OCI-LY3 (cell line): ENCODE measurements around the gene PLXDC2.

Source experiments
- H2AFZ ChIP-seq: fragments of 200-600, 300-600 bp; shearing (Covaris generic); 2 replicates; pipeline ENCODE4 v1.6.0; 2014; ENCODE audit warnings: antibody characterized with exemption, low read depth, low read length
- H3K27ac ChIP-seq: fragments of 200-600, 300-600 bp; sonication (generic); 2 replicates; pipeline ENCODE4 v1.5.1; 2014; ENCODE audit warnings: mild to moderate bottlenecking, low read length, moderate library complexity, mixed read lengths
- H3K27me3 ChIP-seq: fragments of 200-600, 300-600 bp; sonication (generic); 2 replicates; pipeline ENCODE4 v1.6.1; 2014; ENCODE audit warnings: low read depth, low read length, mixed read lengths
- H3K36me3 ChIP-seq: fragments of 200-600, 300-600 bp; sonication (generic); replicated peaks from 2 replicates; pipeline ENCODE3; 2014; ENCODE audit warnings: low read depth, low read length, mixed read lengths
- H3K4me1 ChIP-seq: fragments of 300-600, 200-600 bp; sonication (generic); 2 replicates; pipeline ENCODE4 v1.6.1; 2014; ENCODE audit warnings: low read length, mixed read lengths
- H3K4me2 ChIP-seq: fragments of 200-600, 300-600 bp; sonication (generic); 2 replicates; pipeline ENCODE4 v1.6.1; 2014; ENCODE audit warnings: low read length, mixed read lengths
- H3K4me3 ChIP-seq: fragments of 300-600, 200-600 bp; sonication (generic); 2 replicates; pipeline ENCODE4 v1.5.1; 2014; ENCODE audit warnings: antibody characterized with exemption, mild to moderate bottlenecking, low read length, moderate library complexity
- H3K79me2 ChIP-seq: fragments of 300-600, 200-600 bp; shearing (Covaris generic); 2 replicates; pipeline ENCODE4 v1.6.1; 2014; ENCODE audit warnings: mild to moderate bottlenecking, low read length, mixed read lengths
- H3K9ac ChIP-seq: fragments of 300-600, 200-600 bp; shearing (Covaris generic); 2 replicates; pipeline ENCODE4 v1.6.0; 2014; ENCODE audit warnings: mild to moderate bottlenecking, low read length, moderate library complexity
- H3K9me3 ChIP-seq: fragments of 200-600, 300-600 bp; shearing (Covaris generic); 2 replicates; pipeline ENCODE4 v1.6.1; 2014; ENCODE audit warnings: low read length, mixed read lengths; ENCODE audit not compliant: insufficient read depth
- H4K20me1 ChIP-seq: fragments of 200-600, 300-600 bp; sonication (generic); 2 replicates; pipeline ENCODE4 v1.6.1; 2016; ENCODE audit warnings: low read length, mixed read lengths; ENCODE audit not compliant: insufficient read depth
- EZH2phosphoT487 ChIP-seq: fragments of 200-600 bp; shearing (Covaris generic); IDR thresholded peaks from 2 replicates; pipeline ENCODE4 v1.6.1; 2018; ENCODE audit warnings: antibody characterized with exemption, mixed run types, low read depth
- TF ChIP-seq, protein P1 (sequence below): fragments of 200-600, 300-600 bp; sonication (generic); IDR thresholded peaks from 2 replicates; pipeline ENCODE4 v1.5.1; 2014; ENCODE audit warnings: antibody characterized with exemption, low read length, low read depth

Gene PLXDC2

DNA sequence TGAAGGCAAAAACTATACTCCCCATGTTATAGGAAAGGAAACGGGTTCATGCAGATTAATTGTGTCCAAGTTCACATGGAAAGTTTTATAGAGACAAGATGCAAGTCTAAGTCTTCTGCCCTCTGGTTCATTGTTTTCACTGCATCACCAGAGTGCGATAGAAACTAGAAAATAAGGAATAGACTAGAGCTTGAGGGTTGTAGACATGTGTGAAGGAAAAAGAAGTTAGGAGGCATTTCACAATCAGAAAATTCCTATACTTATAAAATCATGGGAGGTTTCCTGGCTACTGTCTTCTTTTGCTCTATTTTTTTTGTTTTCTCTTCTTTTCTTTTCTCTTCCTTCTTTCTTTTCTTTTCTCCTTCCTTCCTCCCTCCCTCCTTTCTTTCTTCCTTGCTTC, 329.8 kb downstream of the PLXDC2 start:
- TF ChIP-seq, protein P1, sequence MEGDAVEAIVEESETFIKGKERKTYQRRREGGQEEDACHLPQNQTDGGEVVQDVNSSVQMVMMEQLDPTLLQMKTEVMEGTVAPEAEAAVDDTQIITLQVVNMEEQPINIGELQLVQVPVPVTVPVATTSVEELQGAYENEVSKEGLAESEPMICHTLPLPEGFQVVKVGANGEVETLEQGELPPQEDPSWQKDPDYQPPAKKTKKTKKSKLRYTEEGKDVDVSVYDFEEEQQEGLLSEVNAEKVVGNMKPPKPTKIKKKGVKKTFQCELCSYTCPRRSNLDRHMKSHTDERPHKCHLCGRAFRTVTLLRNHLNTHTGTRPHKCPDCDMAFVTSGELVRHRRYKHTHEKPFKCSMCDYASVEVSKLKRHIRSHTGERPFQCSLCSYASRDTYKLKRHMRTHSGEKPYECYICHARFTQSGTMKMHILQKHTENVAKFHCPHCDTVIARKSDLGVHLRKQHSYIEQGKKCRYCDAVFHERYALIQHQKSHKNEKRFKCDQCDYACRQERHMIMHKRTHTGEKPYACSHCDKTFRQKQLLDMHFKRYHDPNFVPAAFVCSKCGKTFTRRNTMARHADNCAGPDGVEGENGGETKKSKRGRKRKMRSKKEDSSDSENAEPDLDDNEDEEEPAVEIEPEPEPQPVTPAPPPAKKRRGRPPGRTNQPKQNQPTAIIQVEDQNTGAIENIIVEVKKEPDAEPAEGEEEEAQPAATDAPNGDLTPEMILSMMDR, result no peak
- TF ChIP-seq EZH2phosphoT487, result no peak
- Histone ChIP-seq H3K9ac (no peak overlapping the region), H3K4me2 (no peak overlapping the region), H3K36me3 (no peaks in the 10 kb centered on the region), H3K79me2 (no peaks in the 10 kb centered on the region), H2AFZ (no peak overlapping the region), H3K4me3 (no peak overlapping the region), H3K4me1 (no peaks in the 10 kb centered on the region), H3K9me3 (no peaks in the 10 kb centered on the region), H3K27me3 (no peaks in the 10 kb centered on the region), H4K20me1 (no peaks in the 10 kb centered on the region), H3K27ac (no peak overlapping the region)

DNA sequence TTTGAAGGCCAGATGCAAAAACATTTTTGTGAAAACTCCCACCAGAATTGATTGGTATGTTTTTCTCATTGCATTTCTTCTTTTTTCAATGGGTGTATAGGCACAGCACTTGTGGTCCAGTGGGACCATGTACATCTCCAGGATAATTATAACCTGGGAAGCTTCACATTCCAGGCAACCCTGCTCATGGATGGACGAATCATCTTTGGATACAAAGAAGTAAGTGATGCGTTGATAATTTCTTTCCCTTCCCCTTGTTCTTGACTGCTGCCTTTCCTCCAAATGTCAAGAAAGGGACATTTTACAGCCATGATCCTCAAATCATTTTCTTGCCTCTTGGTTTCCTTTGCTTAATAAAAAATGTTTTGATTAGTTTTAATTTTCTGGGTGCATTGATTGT, 331.5 kb downstream of the PLXDC2 start:
- H3K4me1 ChIP-seq, result no peaks in the 10 kb centered on the region
- no peaks in the 10 kb centered on the region for H3K36me3 ChIP-seq
- no peaks in the 10 kb centered on the region for H3K9me3 ChIP-seq
- no peaks in the 10 kb centered on the region for H3K27me3 ChIP-seq
- no peak overlapping the region for H3K9ac ChIP-seq
- H3K4me2 ChIP-seq, result no peak overlapping the region
- TF ChIP-seq, protein P1, result no peak
- no peak for TF ChIP-seq EZH2phosphoT487
- no peak overlapping the region for H3K27ac ChIP-seq
- H3K79me2 ChIP-seq, result no peaks in the 10 kb centered on the region
- H2AFZ ChIP-seq, result no peak overlapping the region
- no peaks in the 10 kb centered on the region for H4K20me1 ChIP-seq
- no peak overlapping the region for H3K4me3 ChIP-seq

DNA sequence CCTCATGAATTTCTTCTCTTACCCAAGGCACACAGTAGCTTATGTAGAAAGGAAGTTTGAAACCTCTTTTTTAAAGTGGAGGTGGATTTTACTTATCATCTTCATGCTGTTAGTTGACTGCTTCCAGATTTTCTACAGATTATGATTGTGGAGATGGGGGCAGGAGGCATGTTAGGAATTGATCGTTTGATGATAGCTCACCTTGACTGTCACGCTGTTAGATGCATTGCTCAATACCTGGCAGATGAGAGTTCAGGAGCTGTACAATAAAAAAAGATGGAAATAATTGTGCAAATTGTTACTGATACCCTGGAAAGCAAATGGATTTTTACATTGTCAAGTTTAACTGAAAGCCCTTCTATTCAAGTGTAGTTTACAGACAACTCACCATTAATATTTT, 340.3 kb downstream of the PLXDC2 start:
- H3K9ac ChIP-seq, result no peak overlapping the region

DNA sequence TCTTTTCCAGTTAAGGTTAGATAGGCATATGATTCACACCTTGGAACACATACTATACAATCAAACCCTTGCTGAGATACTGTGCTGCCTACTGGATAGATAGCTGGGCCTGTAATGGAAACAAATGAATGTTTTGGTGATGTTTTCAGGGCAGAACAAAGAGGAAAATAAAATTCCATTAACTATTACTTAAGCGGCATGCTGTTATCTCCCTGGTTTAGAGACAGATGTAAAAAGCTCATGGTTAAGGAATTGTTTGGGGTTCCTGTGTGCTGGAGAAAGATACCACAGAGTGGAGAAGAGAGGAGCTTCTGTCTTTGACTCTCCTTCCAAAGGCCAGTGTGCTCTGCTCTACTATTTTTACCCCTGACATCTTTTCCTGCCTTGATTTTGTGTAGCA, 341.1 kb downstream of the PLXDC2 start:
- no peaks in the 10 kb centered on the region for H3K9me3 ChIP-seq
- no peaks in the 10 kb centered on the region for H3K4me1 ChIP-seq
- TF ChIP-seq EZH2phosphoT487, result no peak
- TF ChIP-seq, protein P1, result no peak
- no peak overlapping the region for H3K4me3 ChIP-seq
- no peak overlapping the region for H3K9ac ChIP-seq
- no peaks in the 10 kb centered on the region for H4K20me1 ChIP-seq
- H3K4me2 ChIP-seq, result no peak overlapping the region
- no peaks in the 10 kb centered on the region for H3K79me2 ChIP-seq
- no peaks in the 10 kb centered on the region for H3K36me3 ChIP-seq
- no peaks in the 10 kb centered on the region for H3K27me3 ChIP-seq
- H3K27ac ChIP-seq, result no peak overlapping the region
- H2AFZ ChIP-seq, result no peak overlapping the region

More for the DNA sequence above, 340.3 kb downstream of the PLXDC2 start:
- Histone ChIP-seq H2AFZ (no peak overlapping the region), H3K4me1 (no peaks in the 10 kb centered on the region), H3K4me3 (no peak overlapping the region), H4K20me1 (no peaks in the 10 kb centered on the region), H3K36me3 (no peaks in the 10 kb centered on the region), H3K27me3 (no peaks in the 10 kb centered on the region), H3K79me2 (no peaks in the 10 kb centered on the region), H3K9me3 (no peaks in the 10 kb centered on the region), H3K4me2 (no peak overlapping the region), H3K27ac (no peak overlapping the region)
- TF ChIP-seq, protein P1, result no peak
- no peak for TF ChIP-seq EZH2phosphoT487
